H1 (cell line): ENCODE measurements around the gene MYO15B. TPM values are rescaled to one million over a fixed set of nuclear protein-coding genes. Genes with fewer than 3 reads are reported as not detected.

Experiments
- CHD1 ChIP-seq: IDR thresholded peaks from 2 replicates; pipeline ENCODE4 v1.6.1; 2012; ENCODE audit warnings: low read depth, low read length, improper control_type of control experiment
- EGR1 ChIP-seq: IDR thresholded peaks from 2 replicates; pipeline ENCODE4 v1.6.1; 2011; ENCODE audit warnings: low read depth, low read length, borderline replicate concordance
- HDAC6 ChIP-seq: IDR thresholded peaks from one replicate; pipeline ENCODE4 v1.7.1; 2012; ENCODE audit warnings: low read depth, mild to moderate bottlenecking, inconsistent platforms, low read length, moderate library complexity
- POLR2AphosphoS5 ChIP-seq: IDR thresholded peaks from 2 replicates; pipeline ENCODE4 v1.6.1; 2011; ENCODE audit warnings: low read depth, low read length
- SP1 ChIP-seq: IDR thresholded peaks from 2 replicates; pipeline ENCODE4 v1.6.1; 2011; ENCODE audit warnings: low read depth, low read length
- TAF1 ChIP-seq: IDR thresholded peaks from 2 replicates; pipeline ENCODE4 v1.6.1; 2011; ENCODE audit warnings: mild to moderate bottlenecking, low read depth, low read length
- polyA plus RNA-seq, 7 experiments: library from polyadenylated mRNA; depleted of rRNA in 3 of 7; stranded (reverse) in 5 of 7; unstranded in 2 of 7; fragments of >200 nt in 5 of 7; fragments of 200-250 nt in 2 of 7; gene quantifications; 1 replicate in 5 of 7; 2 replicates in 1 of 7; 4 replicates in 1 of 7; pipeline versions ENCODE4 v1.2.1 to v1.2.3, GENCODE V29; 2011 to 2013; ENCODE audit warnings: missing spikeins in 2 of 7, mixed read lengths in 2 of 7
- total RNA-seq: library from RNA; stranded (reverse); fragmentation: NEBNext Ultra II Directional; extraction: Animal tissue kit (Norgen Biotek cat#: 25700); gene quantifications from 2 replicates; pipeline ENCODE4 v1.2.1, GENCODE V29; 2021

The MYO15B gene
- total and polyA plus RNA-seq, 2 of the 8 experiments (the other 6 are each of a cell fraction or from before 2014, with no cell fraction given), result 7.1 to 11.2 TPM

DNA sequence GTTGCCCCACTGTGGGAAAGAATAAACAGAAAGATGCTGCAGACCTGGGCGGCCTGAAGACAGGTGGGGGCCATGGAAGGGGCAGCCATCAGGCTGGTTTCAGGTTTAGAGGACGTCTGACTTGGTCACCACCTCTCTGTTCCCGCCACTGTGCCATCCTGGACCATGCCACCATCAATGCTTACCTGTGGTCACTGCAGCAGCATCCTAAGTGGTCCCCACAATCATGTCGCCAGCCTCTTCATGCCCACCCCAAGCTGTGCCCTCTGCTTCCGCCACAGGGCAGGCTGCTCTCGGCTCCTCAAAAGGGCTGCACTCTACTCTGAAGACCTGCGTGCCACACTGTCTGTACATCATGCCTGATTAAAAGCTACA is 56.0 kb downstream of the MYO15B start (continued):
- TF ChIP-seq HDAC6 (no peak), CHD1 (no peak), EGR1 (no peak), SP1 (no peak), POLR2AphosphoS5 (no peak), TAF1 (no peak)
